HFFc6 (cell line): Measurements from ENCODE around the gene USP48. TPM values are rescaled to one million over a fixed set of nuclear protein-coding genes. Genes with fewer than 3 reads are reported as not detected.
A peak's percentile ranks its signal among the peaks of the same experiment; 100 is the strongest.

Experiments
- DNase-seq: peaks from one replicate; pipeline ENCODE4 v3.0.0-alpha.2; 2018
- H3K27ac Mint-ChIP-seq: 2 replicates; pipeline ENCODE4 v1.8.0; 2020; ENCODE audit warnings: mild to moderate bottlenecking, mixed read lengths
- H3K27me3 Mint-ChIP-seq: 2 replicates; pipeline ENCODE4 v1.8.0; 2021; ENCODE audit warnings: mild to moderate bottlenecking, moderate library complexity, mixed read lengths; ENCODE audit not compliant: insufficient read depth
- H3K36me3 Mint-ChIP-seq: 2 replicates; pipeline ENCODE4 v1.8.0; 2021; ENCODE audit warnings: low read depth, mixed read lengths
- H3K4me1 Mint-ChIP-seq: 2 replicates; pipeline ENCODE4 v1.8.0; 2020; ENCODE audit warnings: low read depth, mixed read lengths
- H3K4me3 Mint-ChIP-seq: 2 replicates; pipeline ENCODE4 v1.8.0; 2020; ENCODE audit warnings: mild to moderate bottlenecking, moderate library complexity, mixed read lengths
- H3K9me3 Mint-ChIP-seq: 2 replicates; pipeline ENCODE4 v1.8.0; 2020; ENCODE audit warnings: mild to moderate bottlenecking, mixed read lengths
- CTCF ChIP-seq: fragments of 200-600 bp; sonication (generic); IDR thresholded peaks from 2 replicates; pipeline ENCODE4 v1.5.0; 2021; ENCODE audit warnings: antibody characterized with exemption, mild to moderate bottlenecking
- total RNA-seq, 6 experiments: library from RNA; stranded (reverse); fragmentation: NEBNext Ultra II Directional; extraction: Animal tissue kit (Norgen Biotek cat#: 25700); gene quantifications; 2 replicates in 1 of 6; 3 replicates in 5 of 6; pipeline ENCODE4 v1.2.3, GENCODE V29; 2021

Gene USP48
- total RNA-seq, 6 experiments from 2014 or later: 45.0 to 54.2 (median 51.1) TPM

DNA sequence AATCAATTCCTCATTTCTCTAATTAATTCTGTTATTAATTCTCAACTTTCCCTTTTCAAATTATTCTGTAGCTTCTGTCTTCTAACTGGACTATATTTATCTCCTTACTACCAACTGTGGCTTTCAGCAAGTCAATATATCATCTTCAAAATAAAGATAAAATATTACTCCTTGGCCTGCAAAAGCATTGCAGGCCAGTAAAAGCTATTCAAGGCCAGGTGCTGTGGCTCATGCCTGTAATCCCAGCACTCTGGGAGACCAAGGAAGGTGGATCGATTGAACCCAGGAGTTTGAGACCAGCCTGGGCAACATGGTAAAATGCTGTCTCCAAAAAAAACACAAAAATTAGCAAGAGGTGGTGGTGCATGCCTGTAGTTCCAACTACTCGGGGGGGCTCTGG is 27.9 kb downstream of the USP48 start:
- no peak for DNase-seq
- no peaks in the 10 kb centered on the region for H3K27me3 Mint-ChIP-seq
- TF ChIP-seq CTCF: no peak
- no peak overlapping the region for H3K4me3 Mint-ChIP-seq
- H3K36me3 Mint-ChIP-seq: peaks cover 8% of the 10 kb centered on the region; the same call in 1 of the 2 replicates
- H3K9me3 Mint-ChIP-seq: no peaks in the 10 kb centered on the region
- H3K4me1 Mint-ChIP-seq: peaks cover 10% of the 10 kb centered on the region
- H3K27ac Mint-ChIP-seq: no peak overlapping the region

DNA sequence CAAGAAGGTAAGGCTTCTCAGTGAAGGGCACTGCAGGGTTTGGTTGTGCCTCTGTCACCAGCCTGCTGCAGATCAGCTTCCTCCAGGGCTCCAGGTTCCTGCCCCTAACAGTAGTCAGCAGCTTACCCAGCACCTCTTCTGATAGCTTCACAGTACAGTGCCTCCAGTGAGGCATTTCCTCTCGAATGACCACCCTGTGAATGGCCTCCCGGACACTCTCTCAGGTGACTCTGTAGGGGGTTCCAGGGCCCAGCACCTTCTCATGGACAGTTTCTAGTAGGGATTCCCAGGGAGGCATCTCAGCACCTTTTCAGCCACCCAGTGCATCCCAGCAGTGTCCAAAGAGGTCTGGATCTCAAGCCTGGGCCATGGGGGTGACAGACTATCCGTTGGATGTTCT is 28.4 kb downstream of the USP48 start:
- Mint-ChIP-seq H3K4me1 (peaks cover 5% of the 10 kb centered on the region), H3K27me3 (no peaks in the 10 kb centered on the region), H3K9me3 (no peaks in the 10 kb centered on the region), H3K4me3 (no peak overlapping the region), H3K36me3 (peaks cover 8% of the 10 kb centered on the region; the same call in 1 of the 2 replicates), H3K27ac (no peak overlapping the region)
- TF ChIP-seq CTCF: no peak
- DNase-seq: no peak

GRCh38 chr1:21752186-21752585 is 30.8 kb downstream of the USP48 start:
- no peak for DNase-seq
- Mint-ChIP-seq H3K4me3 (no peak overlapping the region), H3K9me3 (no peaks in the 10 kb centered on the region), H3K4me1 (no peaks in the 10 kb centered on the region), H3K27ac (peak overlapping the region; percentile 57), H3K36me3 (peaks cover 8% of the 10 kb centered on the region; the same call in 1 of the 2 replicates), H3K27me3 (no peaks in the 10 kb centered on the region; the same call in 1 of the 2 replicates)
- no peak for TF ChIP-seq CTCF

DNA sequence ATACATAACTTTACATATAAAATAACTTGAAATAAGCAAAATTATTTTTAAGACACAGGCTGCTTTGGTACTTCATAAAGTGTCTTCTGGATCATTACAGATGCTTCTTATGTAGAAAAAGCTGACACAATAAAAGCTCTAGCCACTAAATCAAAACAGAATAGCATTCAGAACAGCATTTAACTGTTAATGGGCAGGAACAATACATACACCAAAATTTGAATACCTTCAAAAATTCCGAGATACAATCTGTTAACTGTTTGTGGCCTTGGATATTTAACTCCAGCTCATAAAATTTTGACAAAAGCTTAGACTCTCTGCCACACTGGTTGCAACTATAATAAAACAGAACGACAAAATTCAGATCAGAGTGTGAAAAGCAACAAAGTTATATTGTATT is 31.7 kb downstream of the USP48 start:
- H3K27ac Mint-ChIP-seq: no peak overlapping the region
- TF ChIP-seq CTCF: no peak
- no peaks in the 10 kb centered on the region; the same call in 1 of the 2 replicates for H3K27me3 Mint-ChIP-seq
- no peaks in the 10 kb centered on the region for H3K9me3 Mint-ChIP-seq
- no peak overlapping the region for H3K4me3 Mint-ChIP-seq
- no peak for DNase-seq
- H3K4me1 Mint-ChIP-seq: no peaks in the 10 kb centered on the region
- H3K36me3 Mint-ChIP-seq: peaks cover 8% of the 10 kb centered on the region; the same call in 1 of the 2 replicates

DNA sequence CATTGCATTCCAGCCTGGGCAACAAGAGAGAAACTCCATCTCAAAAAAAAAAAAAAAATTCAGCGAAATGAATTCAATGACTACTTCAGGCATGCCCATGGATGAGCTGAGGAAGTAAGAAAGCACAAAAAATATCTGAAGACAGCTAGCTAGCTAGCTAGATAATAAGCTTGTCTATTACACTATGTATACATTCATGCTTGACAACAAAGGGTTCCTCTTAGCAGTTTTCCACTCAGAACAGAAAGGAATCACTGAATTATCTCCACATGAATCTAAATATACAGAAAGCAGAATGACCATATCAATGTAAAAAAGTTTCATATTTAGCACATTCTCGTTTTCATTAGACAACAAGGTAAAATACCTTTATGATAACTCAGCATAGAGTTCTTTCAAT is 32.1 kb downstream of the USP48 start:
- TF ChIP-seq CTCF: no peak
- Mint-ChIP-seq H3K27me3 (no peaks in the 10 kb centered on the region; the same call in 1 of the 2 replicates), H3K9me3 (no peaks in the 10 kb centered on the region), H3K4me3 (no peak overlapping the region), H3K36me3 (peaks cover 8% of the 10 kb centered on the region; the same call in 1 of the 2 replicates), H3K27ac (no peak overlapping the region), H3K4me1 (no peaks in the 10 kb centered on the region)
- no peak for DNase-seq
